Renal pelvis (tissue), 4 donors: Measurements from ENCODE around the gene SDK1. TPM values are rescaled to one million over a fixed set of nuclear protein-coding genes. Genes with fewer than 3 reads are reported as not detected.

Experiments used
- DNase-seq: peaks from one replicate; pipeline ENCODE4 v3.0.0-alpha.2; 2013
- polyA plus RNA-seq, 3 donors: library from polyadenylated mRNA; unstranded; fragments of 120-200 nt; gene quantifications; one replicate each; pipeline ENCODE4 v1.2.1, GENCODE V29; 2013; ENCODE audit not compliant: insufficient read length in 3 of 3

Gene SDK1
- polyA plus RNA-seq, 3 donors, result 7.5 to 8.9 (median 8.4) TPM

GRCh38 chr7:3282457-3282856 is 18.6 kb upstream of the SDK1 start:
- no peak for DNase-seq

DNA sequence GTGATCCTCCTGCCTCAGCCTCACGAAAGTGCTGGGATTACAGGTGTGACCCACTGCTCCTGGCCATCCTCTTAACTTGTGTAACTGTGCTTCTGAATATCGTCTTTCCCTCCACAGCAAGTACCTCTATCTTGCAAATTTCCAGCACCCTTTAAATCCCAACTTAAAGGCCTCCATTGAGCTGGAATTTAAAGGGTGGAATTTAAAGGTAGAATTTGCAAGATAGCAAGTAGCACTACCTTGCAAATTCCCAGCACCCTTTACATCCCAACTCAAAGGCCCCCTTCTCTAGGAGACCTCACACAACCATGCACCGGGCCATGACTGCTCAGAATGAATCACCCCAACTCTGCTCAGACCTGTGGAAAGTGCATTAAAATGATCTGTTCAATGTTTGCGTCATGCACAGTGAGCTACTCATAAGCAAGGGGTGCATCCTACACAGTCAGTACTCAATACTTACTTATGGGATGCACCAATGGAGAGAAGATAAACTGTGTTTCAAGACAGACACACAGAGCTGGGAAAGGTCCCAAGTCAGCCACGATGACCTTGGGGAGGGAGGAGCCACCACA is 17.8 kb upstream of the SDK1 start:
- DNase-seq, result no peak

- DNase-seq, result no peak
These were observed 15.4 kb upstream of the SDK1 start for GRCh38 chr7:3285652-3286051.

DNA sequence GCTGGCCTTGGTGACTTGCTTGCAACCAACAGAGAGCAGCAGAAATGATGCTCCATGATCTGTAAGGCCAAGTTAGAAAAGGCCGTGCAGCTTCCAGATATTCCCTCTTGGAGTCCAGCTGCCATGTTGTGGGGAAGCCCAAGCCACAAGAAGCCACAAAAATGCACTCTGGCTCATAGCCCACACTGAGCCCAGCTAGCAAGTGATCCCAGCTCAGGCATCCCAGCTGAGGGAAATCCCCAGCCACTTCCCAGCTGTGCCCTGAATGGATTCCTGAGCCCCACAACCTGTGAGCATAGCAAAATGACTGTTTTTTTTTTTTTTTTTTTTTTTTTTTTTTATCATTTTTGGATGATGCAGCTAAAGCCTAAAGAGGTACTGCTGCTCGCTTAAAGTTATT is 11.1 kb upstream of the SDK1 start:
- DNase-seq, result no peak

DNA sequence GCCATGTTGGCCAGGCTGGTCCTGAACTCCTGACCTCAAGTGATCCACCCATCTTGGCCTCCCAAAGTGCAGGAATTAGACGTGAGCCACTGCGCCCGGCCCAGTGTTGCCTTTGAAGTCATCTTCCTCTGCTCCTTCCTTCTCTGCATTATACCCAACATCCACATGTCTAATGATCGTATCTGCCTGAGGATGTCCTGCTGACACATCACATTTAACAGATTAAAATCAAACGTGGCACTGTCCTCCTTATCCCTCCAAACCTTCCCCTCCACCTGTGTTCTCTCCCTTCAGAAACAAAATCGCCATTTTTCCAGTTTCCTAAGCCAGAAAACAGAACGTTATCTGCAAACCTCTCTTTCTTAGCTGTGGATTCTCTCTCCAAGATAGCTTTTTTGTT is 8.4 kb upstream of the SDK1 start:
- no peak for DNase-seq

GRCh38 chr7:3294432-3295100 is 6.5 kb upstream of the SDK1 start:
- no peak for DNase-seq

- no peak for DNase-seq
These were observed 3.8 kb upstream of the SDK1 start for GRCh38 chr7:3297105-3297819.

DNA sequence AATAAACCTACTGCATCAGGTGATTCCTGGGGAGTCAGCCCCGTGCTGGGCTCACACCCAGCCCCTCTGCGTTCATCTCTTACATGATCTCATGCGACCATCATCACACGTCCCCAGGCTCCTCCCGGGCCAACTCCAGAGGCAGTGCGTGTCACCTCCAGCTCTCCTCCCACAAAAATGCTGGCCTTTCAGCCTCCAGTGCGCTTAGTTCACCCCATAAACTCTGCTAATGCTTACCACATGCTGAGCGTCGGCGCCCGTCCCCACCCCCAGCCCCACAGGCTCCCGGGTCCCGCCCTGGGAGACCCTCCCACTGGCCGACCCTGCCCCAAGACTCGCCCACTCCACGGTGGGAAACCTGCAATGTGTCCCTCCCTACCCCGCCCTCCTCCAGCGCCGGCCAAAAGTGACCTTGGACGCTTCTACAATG is 816 bp upstream of the SDK1 start:
- DNase-seq, result no peak

DNA sequence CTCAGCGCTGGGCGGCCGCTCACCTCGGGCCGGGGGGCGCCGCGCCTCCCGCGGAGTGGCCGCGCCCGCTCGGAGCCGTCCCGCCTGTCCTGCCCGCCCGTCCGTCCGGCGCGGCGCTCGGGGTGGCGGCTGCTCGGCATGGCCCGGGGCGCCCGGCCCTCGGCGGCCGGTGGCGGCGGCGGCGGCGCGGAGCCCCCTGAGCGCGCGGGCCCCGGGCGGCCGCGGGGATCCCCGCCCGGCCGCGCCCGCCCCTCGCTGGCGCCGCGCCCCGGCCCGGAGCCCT is 338 bp downstream of the SDK1 start:
- no peak for DNase-seq

DNA sequence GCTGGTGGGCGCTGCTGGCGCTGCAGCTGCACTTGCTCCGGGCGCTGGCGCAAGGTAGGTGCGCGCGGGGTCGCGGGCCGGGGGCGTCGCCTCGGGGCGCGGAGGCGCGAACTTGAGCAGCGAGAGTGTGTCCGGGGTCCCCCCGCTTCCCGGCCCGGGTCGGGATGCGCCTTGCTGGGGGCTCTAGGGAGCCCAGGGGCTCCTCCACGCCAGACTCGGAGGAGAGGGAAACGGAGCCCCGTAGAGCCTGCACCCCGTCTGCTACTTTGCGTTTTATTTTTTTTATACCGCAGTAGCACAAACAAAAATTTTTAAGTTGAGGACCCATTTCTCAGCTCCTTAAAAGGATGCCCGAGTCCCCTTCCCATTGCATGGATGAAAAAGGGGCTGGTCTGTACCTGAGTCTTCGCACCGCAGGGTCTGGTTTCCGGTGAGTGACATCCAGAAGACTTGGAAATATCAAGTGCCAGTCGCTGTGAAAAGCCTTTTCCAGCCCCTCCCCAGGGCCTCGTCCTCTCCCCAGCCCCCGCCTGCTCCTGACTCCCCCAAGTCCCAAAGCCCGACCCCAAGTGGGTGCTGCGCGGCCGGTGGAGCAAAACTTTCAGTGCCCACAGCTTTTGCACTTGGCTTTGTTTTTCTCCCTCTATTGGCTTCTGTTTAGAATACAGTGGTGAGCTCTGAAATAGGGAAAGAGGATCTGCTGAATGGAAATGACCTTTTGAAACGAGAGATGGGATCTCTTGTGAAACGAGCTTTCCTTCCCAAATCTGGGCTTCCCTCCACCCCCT is 973 bp downstream of the SDK1 start:
- no peak for DNase-seq

DNA sequence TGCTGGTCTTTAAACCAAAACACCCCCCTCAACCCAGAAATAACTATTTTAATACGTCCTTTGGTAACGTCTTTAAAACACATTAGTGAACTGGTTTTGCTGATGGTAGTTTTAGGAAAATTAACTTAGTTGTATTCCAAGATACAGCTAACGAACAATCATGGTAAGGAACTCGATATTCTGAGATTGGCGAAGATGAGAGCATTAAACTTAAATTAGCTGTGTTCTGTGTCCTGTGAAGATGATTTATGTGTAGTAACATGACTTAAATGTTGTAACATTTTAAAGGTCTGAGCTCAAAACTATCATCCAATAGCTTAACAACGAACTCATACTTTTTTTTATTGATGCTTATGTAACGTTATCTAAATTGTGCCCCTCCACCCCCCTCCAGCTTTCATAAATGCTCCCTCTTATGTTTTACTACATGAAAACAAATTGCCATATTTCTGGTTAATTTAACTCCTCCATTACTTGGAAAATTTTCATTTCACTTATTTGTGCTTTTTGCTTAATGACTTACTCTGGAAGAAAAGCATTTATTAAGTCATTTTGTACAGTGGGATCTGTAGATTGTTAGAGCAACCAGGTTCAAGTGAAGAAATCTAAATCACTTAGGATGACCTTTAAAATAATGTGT is 1.7 kb downstream of the SDK1 start:
- DNase-seq, result no peak

DNA sequence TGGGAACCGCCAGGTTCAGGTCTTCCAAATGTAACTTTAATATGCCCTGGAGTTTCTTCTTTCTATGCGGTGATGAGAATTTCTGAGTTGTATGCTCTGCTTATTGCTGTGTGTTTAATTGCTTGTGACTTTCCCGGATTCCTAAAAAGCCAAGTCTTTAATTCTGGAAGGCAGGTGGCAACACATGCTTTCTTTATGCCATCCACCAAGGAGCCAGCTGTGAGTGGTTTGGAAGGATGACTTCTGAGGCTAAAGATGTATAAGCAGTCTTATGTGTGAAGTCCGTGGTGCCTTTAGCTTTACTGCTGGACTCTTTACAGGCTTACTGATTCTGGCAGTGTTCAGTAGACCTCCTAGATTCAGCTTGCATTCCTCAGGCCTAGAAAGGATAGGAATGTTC is 3.1 kb downstream of the SDK1 start:
- no peak for DNase-seq

DNA sequence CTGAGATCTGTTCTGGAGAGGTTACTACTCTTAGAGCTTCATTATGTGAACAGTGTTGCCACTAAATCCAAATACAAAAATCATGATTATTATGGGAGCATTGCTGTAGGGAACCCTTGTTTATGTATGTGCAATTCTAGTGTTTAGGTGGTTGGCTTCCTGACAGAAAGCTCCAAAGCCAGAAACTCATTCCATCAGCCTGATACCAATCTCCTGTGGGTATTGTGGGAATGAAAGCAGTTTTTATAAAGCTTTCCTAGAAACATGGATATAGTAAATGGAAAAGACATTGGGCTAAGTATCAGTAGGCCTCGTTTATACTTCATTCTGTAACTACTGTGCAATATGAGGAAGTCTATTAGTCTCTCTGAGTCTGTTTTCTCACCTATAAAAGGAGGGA is 6.4 kb downstream of the SDK1 start:
- DNase-seq, result no peak

DNA sequence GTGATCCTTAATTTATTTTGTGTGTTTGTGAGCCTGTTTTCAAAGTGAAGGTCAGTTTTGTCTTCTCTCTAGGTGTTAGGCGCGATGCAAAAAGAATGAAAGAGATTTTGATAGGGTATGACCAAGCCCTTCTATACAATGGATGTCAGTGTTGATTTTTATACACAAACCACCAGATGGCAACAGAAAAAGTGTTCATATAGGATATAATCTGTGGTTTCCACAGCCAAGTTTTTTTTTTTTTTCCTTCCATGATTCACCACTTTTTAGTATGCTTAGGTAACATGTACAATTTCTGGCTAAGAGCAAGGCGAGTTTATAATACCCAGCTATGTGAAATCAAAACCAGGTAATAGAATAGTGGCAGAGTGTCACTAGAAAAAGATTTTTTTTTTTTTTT is 8.1 kb downstream of the SDK1 start:
- DNase-seq, result no peak

GRCh38 chr7:3309956-3310355 is 8.9 kb downstream of the SDK1 start:
- no peak for DNase-seq

DNA sequence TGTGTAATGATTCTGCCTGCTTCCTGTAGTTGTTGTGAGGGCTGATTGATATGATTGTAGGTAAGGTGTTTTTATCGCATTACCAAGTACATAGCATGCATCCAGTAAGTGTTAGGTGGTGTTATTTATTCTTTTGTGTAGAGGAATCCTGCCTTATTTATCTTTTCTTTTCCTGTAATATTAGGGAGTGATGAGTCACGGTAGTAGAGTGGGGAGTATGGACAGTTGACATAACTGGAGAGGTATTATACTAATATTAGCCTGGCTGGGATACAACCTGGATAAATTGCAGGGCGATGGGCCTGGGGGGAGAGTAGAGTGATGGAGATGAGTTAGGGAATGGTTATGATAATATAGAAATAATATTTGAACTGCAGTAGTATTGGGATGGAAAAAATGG is 9.8 kb downstream of the SDK1 start:
- DNase-seq, result no peak

DNA sequence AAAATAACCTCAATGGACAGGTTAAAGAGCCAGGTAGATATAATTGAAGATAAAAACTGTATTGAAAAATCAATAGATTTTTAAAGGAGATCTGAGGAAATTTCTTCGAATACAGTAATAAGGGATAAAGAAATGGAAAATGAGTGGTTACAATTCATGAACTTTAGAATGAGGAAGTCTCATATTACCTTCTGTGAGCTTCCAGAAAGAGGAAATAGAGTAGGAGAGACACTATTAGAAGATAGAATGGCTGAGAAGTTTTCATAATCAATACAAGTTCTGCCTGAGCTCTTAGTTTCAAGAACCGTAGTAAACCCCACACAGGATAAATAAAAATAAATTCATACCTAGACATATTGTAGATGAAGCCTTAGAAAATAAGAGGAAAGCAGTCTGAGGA is 11.5 kb downstream of the SDK1 start:
- DNase-seq, result no peak

- no peak for DNase-seq
These were observed 17.8 kb downstream of the SDK1 start for GRCh38 chr7:3318874-3319273.

GRCh38 chr7:3321206-3321605 is 20.2 kb downstream of the SDK1 start:
- no peak for DNase-seq

DNA sequence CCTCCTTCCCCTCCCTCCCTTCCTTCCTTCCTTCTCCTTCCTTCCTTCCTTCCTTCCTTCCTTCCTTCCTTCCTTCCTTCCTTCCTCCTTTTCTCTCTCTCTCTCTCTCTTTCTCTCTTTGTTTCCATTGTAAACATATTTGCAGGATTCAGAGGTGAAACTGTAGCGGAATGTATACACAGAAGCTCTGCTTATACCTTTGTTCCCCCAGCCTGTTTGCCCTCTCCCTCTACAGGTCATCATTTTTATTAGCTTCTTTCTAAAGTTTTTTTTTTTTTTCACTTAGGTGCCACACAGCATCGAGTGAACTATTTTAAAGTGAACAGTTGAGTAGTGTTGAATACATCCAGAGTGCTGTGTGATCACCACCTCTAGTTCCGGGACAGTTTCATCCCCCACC is 20.7 kb downstream of the SDK1 start:
- DNase-seq, result no peak

DNA sequence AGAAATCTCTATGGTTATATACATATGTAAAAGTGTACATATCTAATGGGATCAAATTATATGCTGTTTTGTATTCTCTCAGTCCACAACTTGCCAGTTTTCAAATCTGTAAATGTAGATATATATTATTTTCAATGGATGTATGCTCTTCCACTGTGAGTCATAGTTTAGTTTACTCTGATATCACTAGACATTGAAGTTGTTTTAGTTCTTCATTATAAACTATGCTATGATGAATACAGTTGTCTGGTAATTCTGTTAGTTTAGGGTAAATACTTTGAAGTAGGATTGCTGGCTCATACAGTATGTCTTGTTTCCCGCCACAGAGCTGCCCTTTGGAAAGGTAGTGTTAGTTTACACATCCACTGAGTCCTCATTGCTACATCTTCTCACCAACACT is 25.2 kb downstream of the SDK1 start:
- DNase-seq, result no peak

DNA sequence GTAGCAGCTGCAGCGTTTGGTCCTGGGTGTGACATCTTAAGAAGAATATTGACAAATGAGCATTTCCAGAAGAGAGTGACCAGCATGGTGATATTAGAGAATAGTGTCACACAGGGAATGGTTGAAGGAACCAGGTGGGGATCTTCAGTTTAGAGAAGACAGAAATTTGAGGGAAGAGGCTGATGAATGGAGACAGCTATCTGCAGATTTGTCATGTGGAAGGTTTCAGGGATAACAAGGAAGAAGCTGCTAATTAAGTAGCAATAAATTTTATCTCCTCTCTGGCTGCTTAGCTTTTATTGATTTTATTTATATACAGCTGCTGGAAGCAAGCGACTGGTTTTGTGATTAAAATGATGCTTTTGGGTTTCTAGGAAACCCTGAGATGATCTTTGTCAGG is 26.0 kb downstream of the SDK1 start:
- DNase-seq, result no peak

GRCh38 chr7:3327655-3328054 is 26.6 kb downstream of the SDK1 start:
- DNase-seq, result no peak
